Tibial nerve (tissue), 4 donors: Measurements from ENCODE around the gene PRR5. TPM values are rescaled to one million over a fixed set of nuclear protein-coding genes. Genes with fewer than 3 reads are reported as not detected.
"Not testable (repeated sequence)": the region's sequence is repeated elsewhere in the genome, so short reads cannot be mapped to it uniquely, and the experiment has no call there.

ENCODE experiments used
- DNase-seq, 2 donors: peaks; one replicate each; pipeline ENCODE4 v3.0.0-alpha.2; 2019; ENCODE audit warnings: low spot score in 2 of 2
- H3K27ac ChIP-seq, 4 donors: fragments of 200-600 bp; sonication (generic) in 3 of 4; one replicate each; pipeline ENCODE4 v1.5.1; 2017 to 2019; ENCODE audit warnings: mild to moderate bottlenecking in 1 of 4
- H3K27me3 ChIP-seq, 2 donors: fragments of 200-600 bp; sonication (generic) in 1 of 2; one replicate each; pipeline versions ENCODE4 v1.5.1 to v1.6.0; 2017 to 2019
- H3K36me3 ChIP-seq, 3 donors: fragments of 200-600 bp; sonication (generic); one replicate each; pipeline ENCODE4 v1.5.1; 2018 to 2019
- H3K4me1 ChIP-seq, 4 donors: fragments of 200-600 bp; sonication (generic) in 3 of 4; one replicate each; pipeline ENCODE4 v1.5.1; 2017 to 2019
- H3K4me3 ChIP-seq, 4 donors: fragments of 200-600 bp; sonication (generic) in 3 of 4; one replicate each; pipeline ENCODE4 v1.5.1; 2017 to 2019; ENCODE audit warnings: mild to moderate bottlenecking in 1 of 4, moderate library complexity in 1 of 4
- H3K9me3 ChIP-seq, 4 donors: fragments of 200-600 bp; sonication (generic) in 3 of 4; one replicate each; pipeline ENCODE4 v1.5.1; 2017 to 2019
- CTCF ChIP-seq, 5 experiments: fragments of 200-600 bp in 3 of 5; fragments of 450-650 bp in 2 of 5; sonication (generic) in 3 of 5; IDR thresholded peaks; one replicate each; pipeline ENCODE4 v1.5.1; 2016 to 2019; ENCODE audit warnings: antibody characterized with exemption in 5 of 5, mild to moderate bottlenecking in 3 of 5, moderate library complexity in 2 of 5
- EP300 ChIP-seq, 2 donors: sonication (generic); formaldehyde crosslinking; IDR thresholded peaks; one replicate each; pipeline ENCODE4 v1.6.1; 2017; ENCODE audit warnings: antibody characterized with exemption in 2 of 2, mild to moderate bottlenecking in 1 of 2
- POLR2A ChIP-seq, 2 donors: fragments of 450-650 bp; IDR thresholded peaks; one replicate each; pipeline ENCODE4 v1.6.1; 2017; ENCODE audit warnings: antibody characterized with exemption in 2 of 2, mild to moderate bottlenecking in 2 of 2, moderate library complexity in 2 of 2
- WGBS, 2 donors: methylation state at CpG; one replicate each; pipeline ENCODE4 v1.1.5; 2018; 5-methylcytosine and 5-hydroxymethylcytosine counted together
- total RNA-seq, 4 donors: library from RNA; depleted of rRNA; stranded (reverse); fragments of >200 nt; gene quantifications; one replicate each; pipeline ENCODE4 v1.1.0, GENCODE V29; 2016

The PRR5 gene
- total RNA-seq, 4 donors from 2014 or later, result 40.4 to 68.4 (median 42.5) TPM

DNA sequence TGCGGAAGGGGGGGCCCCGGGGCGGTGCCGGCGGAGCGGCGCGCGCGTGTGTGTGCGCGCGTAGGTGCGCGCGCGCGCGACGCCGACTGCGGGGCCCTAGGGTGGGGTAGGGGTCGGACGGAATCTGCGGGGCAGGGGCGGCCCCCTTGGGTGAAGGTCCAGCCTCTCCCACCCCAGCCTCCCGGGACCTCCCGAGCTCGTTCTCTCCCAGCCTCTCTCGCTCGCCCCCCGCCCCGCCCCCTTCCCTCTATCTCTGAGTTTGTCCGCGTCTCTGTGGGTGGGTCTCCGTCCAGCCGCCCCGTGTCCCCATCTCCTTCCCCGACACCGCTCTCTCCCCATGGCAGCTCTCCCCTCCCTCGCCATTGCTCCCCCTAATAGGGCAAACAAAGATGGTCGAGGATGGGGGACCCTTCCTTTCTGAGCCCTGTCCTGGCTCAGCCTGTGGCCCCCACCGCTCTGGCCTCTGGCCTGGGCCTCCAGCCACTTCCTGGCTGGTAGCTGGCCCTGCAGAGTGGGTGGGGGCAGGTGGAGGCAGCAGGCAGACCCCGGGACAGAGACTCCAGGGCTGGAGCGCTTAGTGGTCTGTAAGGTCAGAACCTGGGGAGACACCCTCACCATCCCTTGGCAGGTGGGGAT, 33.0 kb upstream of the PRR5 start:
- H3K27me3 ChIP-seq, result peaks cover 0 to 10% of the 10 kb centered on the region in 2 donors
- H3K9me3 ChIP-seq, result no peaks in the 10 kb centered on the region
- WGBS, 2 donors, result 8% methylated on average over 18 to 22 of the region's 45 CpGs
- no peak for DNase-seq
- no peaks in the 10 kb centered on the region for H3K36me3 ChIP-seq
- no peak for TF ChIP-seq EP300 (IDR thresholded peaks at IDR 0.05)
- H3K27ac ChIP-seq, result peak overlapping the region in 2 of 4 donors; percentile 82 to 84
- H3K4me1 ChIP-seq, result peaks cover 0 to 43% (median 9%) of the 10 kb centered on the region in 4 donors
- H3K4me3 ChIP-seq, result peak overlapping the region; percentile 26 to 67 (median 38)

DNA sequence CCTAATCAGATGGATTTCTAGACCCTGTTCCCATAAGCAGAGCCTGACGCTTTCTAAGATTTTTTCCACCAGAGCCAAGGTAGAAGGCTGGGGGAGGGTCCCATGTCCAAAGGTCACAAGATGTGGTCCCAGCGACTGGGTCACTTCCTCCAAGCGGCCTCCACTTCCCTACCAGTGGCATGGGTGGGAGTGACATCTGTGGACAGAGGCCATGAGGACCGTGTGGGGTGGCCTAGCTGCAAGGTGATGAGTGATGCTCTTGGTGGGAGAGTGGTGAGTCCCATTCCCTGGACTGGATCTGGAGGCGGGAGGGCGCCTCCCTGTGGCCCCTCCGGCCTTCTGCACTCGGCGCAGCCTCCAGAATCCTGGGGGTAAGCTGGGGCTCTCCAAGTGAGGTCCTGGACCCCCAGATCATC, 32.4 kb upstream of the PRR5 start:
- 61 to 65% methylated on average over 8 to 9 of the region's 9 CpGs for WGBS, 2 donors
- peak overlapping the region in 1 of 4 donors; percentile 82 for H3K27ac ChIP-seq
- TF ChIP-seq CTCF (IDR thresholded peaks at IDR 0.05) (no peak), EP300 (IDR thresholded peaks at IDR 0.05) (no peak), POLR2A (IDR thresholded peaks at IDR 0.05) (no peak)
- H3K4me1 ChIP-seq, result peaks cover 0 to 37% (median 7%) of the 10 kb centered on the region in 4 donors
- peaks cover 0 to 10% of the 10 kb centered on the region in 2 donors for H3K27me3 ChIP-seq
- DNase-seq, result no peak
- H3K4me3 ChIP-seq, result peak overlapping the region in 2 of 4 donors; percentile 39 to 67
- H3K36me3 ChIP-seq, result no peaks in the 10 kb centered on the region
- no peaks in the 10 kb centered on the region for H3K9me3 ChIP-seq

- no peak for DNase-seq
- Histone ChIP-seq H3K4me3 (no peak overlapping the region), H3K27me3 (peaks cover 0 to 10% of the 10 kb centered on the region in 2 donors), H3K9me3 (no peaks in the 10 kb centered on the region), H3K36me3 (no peaks in the 10 kb centered on the region), H3K4me1 (peaks cover 0 to 31% (median 7%) of the 10 kb centered on the region in 4 donors), H3K27ac (no peak overlapping the region)
- TF ChIP-seq CTCF (IDR thresholded peaks at IDR 0.05), result no peak
- TF ChIP-seq EP300 (IDR thresholded peaks at IDR 0.05), result no peak
- no peak for TF ChIP-seq POLR2A (IDR thresholded peaks at IDR 0.05)
- WGBS, 2 donors, result 79 to 81% methylated on average over 19 to 20 of the region's 20 CpGs
These were observed 31.6 kb upstream of the PRR5 start for GRCh38 chr22:44670220-44670988.

GRCh38 chr22:44671742-44672141, 30.3 kb upstream of the PRR5 start:
- Histone ChIP-seq H3K4me1 (peaks cover 0 to 30% (median 7%) of the 10 kb centered on the region in 4 donors), H3K36me3 (no peaks in the 10 kb centered on the region)
- WGBS, 2 donors, result 64% methylated on average over 5 of the region's 5 CpGs

GRCh38 chr22:44672632-44673031, 29.4 kb upstream of the PRR5 start:
- no peak for DNase-seq
- Histone ChIP-seq H3K27me3 (peaks cover 0 to 10% of the 10 kb centered on the region in 2 donors), H3K9me3 (no peaks in the 10 kb centered on the region), H3K4me1 (peaks cover 0 to 24% (median 5%) of the 10 kb centered on the region in 4 donors), H3K27ac (no peak overlapping the region), H3K36me3 (no peaks in the 10 kb centered on the region), H3K4me3 (no peak overlapping the region)
- TF ChIP-seq EP300 (IDR thresholded peaks at IDR 0.05) (no peak), POLR2A (IDR thresholded peaks at IDR 0.05) (no peak), CTCF (IDR thresholded peaks at IDR 0.05) (no peak)
- 83 to 87% methylated on average over 7 of the region's 8 CpGs for WGBS, 2 donors

More at GRCh38 chr22:44671742-44672141, 30.3 kb upstream of the PRR5 start:
- Histone ChIP-seq H3K4me3 (no peak overlapping the region), H3K27ac (no peak overlapping the region), H3K27me3 (peaks cover 0 to 10% of the 10 kb centered on the region in 2 donors), H3K9me3 (no peaks in the 10 kb centered on the region)
- no peak for TF ChIP-seq POLR2A (IDR thresholded peaks at IDR 0.05)
- peak in 1 of 2 donors; percentile 15 for TF ChIP-seq EP300 (IDR thresholded peaks at IDR 0.05)
- no peak for DNase-seq

DNA sequence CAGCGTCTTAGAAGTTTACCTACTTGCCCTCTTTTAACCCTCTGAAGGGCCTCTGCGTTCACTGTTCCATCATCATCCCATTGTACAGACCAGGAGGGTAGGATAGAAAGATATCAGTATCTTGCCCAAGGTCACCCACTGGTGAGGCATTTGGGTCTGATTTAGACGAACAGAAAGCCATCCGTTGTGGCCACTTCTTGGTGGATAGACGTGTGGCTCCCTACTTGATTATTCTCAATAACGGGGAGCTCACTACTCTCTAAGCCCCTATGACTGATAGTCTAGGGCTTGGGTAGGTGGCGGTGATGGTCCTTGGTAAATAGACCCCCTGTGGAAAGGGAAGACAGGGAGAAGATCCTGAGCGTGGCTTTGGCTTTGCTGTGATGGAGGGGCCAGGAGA, 28.6 kb upstream of the PRR5 start:
- peaks cover 0 to 10% of the 10 kb centered on the region in 2 donors for H3K27me3 ChIP-seq
- H3K27ac ChIP-seq, result no peak overlapping the region
- no peaks in the 10 kb centered on the region for H3K36me3 ChIP-seq
- no peak overlapping the region for H3K4me3 ChIP-seq
- DNase-seq, result no peak
- H3K4me1 ChIP-seq, result peaks cover 0 to 18% (median 3%) of the 10 kb centered on the region in 4 donors
- TF ChIP-seq CTCF (IDR thresholded peaks at IDR 0.05) (no peak), POLR2A (IDR thresholded peaks at IDR 0.05) (no peak), EP300 (IDR thresholded peaks at IDR 0.05) (no peak)
- 80 to 87% methylated on average over 8 of the region's 8 CpGs for WGBS, 2 donors
- H3K9me3 ChIP-seq, result no peaks in the 10 kb centered on the region

DNA sequence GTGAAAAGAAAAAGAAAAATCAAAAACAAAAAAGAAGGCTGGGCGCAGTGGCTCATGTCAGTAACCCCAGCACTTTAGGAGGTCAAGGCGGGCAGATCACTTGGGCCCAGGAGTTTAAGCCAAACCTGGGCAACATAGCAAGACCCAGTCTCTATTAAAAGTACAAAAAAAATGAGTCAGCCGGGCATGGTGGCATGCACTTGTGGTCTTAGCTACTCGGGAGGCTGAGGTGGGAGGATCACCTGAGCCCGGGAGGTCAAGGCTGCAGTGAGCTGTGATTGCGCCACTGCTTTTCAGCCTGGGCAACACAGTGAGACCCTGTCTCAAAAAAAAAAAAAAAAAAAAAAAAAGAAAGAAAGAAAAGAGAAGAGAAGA, 26.0 kb upstream of the PRR5 start:
- not testable (repeated sequence) for H3K27ac ChIP-seq, H3K27me3 ChIP-seq, H3K4me3 ChIP-seq, H3K4me1 ChIP-seq, H3K9me3 ChIP-seq, DNase-seq, H3K36me3 ChIP-seq
- 83 to 89% methylated on average over 6 of the region's 6 CpGs for WGBS, 2 donors
